GM19452 (cell line): ENCODE data around the gene CDH22.

Source experiments
- ATAC-seq: cut with Tn5 transposase; IDR thresholded peaks from one replicate; pipeline ENCODE4 v1.9.1; 2021; ENCODE audit not compliant: unreplicated experiment

Gene CDH22

DNA sequence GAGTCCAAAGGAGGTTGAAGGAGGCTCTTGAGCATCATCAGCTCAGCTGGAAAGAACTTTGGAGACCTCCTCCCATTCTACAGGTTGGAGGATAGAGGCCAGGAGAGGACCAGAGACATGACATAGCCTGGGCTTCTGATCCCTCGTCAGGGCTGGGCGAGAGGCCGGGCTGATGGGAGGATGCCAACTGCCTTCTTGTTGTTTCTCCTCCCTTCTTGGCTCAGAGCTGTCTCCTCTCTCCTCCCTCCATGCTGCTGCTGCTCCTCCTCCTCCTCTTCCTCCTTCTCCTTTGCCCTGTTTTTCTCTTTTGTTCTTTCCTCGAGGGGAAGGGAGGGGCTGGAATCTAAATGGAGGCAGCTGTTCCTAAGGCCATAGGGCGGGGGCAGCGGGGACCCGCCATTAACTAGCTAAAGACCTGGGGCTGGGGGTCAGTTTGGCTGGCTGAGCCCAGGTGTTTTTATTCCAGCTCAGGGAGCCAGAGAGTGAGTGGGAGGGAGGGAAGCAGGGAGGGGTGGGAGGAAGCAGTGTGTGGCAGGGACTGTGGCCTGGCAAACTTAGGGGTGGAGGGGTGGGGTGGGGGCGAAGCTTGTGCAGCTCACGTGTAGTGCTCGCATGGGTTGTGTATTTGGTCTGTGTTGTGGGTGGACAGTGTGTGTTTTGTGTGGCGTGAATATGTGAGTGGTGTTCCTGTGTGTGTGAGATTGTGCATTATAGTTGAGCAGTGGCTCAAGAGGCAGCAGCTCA, 105.4 kb downstream of the CDH22 start:
- ATAC-seq = no peak

GRCh38 chr20:46200582-46201570, 107.4 kb downstream of the CDH22 start:
- ATAC-seq = no peak

GRCh38 chr20:46199198-46199597, 109.1 kb downstream of the CDH22 start:
- no peak for ATAC-seq

GRCh38 chr20:46196990-46197389, 111.3 kb downstream of the CDH22 start:
- no peak for ATAC-seq

DNA sequence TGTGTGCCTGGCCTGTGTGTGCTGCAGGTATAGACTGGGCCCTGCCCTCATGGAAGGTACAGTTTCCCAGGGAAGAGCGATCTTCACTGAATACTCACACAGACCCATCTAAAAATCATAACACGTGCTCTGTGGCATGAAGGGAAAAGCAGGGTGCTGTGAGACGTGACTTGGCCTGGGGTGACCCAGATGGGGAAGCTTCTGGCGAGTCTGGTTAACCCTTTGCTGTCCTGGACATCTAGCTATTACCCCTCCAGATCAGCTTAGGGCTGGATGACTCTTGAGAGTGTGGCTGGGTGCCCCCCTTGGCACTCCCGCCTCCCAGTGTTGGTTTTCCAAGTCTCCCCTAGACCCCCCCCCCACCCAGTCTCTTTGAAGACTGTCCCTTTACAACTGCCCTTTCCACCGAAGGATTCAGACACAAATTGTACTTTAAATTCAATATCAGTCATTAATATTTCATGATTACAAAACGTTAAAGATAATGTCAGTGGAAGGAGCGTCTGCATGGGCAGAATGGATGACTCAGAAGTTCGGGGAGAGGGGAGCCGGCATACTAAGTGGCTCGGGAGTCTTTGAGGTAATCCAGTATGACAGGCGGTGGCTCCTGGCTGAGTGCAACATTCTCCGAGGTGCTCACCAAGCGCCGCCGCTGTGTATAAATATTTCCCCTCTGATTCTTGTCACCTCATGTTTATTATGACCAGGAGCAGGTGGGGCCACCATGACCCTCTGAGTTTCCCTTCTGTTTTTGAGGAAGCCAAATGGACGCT, 112.8 kb downstream of the CDH22 start:
- ATAC-seq = no peak

GRCh38 chr20:46194409-46194808, 113.9 kb downstream of the CDH22 start:
- ATAC-seq = no peak

GRCh38 chr20:46192376-46192944, 115.8 kb downstream of the CDH22 start:
- no peak for ATAC-seq

DNA sequence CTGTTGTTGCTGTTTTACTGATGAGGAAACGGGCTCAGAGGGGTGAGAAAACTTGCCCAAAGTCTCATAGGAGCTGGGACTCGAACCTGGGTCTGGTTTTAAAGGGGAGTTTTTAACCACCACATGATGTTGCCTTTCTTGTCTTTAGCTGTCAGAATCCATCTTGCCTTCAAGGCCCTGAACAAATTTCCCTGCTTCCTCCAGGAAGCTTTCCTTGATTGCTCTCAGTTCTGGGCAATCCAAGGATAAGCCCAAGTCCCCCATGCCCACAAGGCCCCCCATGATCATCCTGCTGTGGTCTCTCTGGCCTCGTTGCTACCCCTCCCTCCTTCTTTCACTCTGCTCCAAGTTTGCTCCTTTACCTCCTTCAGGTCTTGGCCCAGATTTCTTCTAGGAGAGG, 116.7 kb downstream of the CDH22 start:
- ATAC-seq = no peak

GRCh38 chr20:46191168-46191540, 117.1 kb downstream of the CDH22 start:
- ATAC-seq = no peak

GRCh38 chr20:46190478-46191167, 117.7 kb downstream of the CDH22 start:
- no peak for ATAC-seq

- no peak for ATAC-seq
These were observed 119.3 kb downstream of the CDH22 start for GRCh38 chr20:46188866-46189541.

- no peak for ATAC-seq
These were observed 122.1 kb downstream of the CDH22 start for GRCh38 chr20:46186210-46186609.

GRCh38 chr20:46185353-46185752, 122.9 kb downstream of the CDH22 start:
- no peak for ATAC-seq

- ATAC-seq = no peak
These were observed 124.5 kb downstream of the CDH22 start for GRCh38 chr20:46183768-46184167.

DNA sequence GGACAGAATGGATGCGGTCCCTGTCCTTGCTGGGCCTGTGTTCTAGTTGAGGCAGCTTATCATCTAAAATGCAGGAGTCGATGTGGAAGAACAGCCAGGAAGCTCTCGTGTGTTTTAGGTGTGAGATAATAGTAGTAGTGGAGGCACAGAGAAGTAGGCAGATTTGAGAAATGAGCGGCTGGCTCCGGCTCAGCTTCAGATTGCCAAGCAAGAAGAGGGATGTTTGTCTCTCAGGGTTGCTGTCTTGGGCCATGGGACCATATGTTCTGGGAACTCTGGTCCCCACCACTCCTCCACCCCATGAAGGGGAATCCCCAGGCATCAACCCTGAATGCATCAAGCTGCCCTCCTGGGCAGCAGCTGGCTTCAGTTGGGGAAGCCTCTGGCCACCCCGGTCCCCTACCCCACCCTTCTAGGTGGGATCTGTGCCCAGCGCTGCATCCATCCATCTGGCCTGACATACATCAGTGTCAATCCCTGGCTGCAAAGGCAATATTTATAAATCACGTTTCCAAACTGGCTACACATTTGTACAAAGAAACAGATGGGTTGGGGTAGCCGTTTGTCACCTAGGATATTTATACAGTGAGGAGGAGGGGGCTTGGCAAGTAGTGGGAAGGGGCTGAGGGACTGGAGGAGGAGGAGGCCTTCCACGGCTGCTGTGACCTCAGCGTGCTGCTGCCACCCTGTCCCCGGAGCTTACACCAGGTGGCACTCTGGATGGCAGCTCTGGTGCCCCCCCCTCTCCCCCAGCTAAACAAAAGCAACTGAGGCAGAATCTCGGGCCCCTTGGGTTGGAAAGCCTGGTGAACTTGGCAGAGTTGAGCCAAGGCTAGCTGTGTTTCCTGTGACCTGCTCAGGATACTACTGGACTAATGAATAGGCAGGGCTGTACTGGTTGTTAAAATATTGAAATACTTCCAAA, 125.8 kb downstream of the CDH22 start:
- no peak for ATAC-seq

DNA sequence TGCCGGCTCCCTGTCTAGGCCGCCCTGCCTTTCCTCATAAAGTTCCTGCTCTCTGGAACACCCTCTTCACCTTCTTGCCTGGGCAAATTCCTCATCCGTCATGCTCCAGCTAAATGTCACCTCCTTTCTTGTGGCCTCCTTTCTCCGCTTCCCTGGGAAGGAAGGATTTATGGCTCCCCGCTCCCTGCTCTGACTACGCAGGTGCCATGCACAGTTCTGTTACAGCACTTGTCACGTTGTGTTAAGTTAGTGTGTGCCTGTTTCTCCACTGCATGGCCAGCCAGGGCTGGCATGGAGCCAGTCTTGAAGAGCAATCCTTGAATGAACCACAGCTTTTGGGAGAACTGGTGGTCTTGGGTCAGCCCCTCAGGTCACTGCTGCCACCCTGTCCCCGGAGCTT, 128.4 kb downstream of the CDH22 start:
- ATAC-seq = no peak

- ATAC-seq = no peak
These were observed 129.4 kb downstream of the CDH22 start for GRCh38 chr20:46178891-46179290.

DNA sequence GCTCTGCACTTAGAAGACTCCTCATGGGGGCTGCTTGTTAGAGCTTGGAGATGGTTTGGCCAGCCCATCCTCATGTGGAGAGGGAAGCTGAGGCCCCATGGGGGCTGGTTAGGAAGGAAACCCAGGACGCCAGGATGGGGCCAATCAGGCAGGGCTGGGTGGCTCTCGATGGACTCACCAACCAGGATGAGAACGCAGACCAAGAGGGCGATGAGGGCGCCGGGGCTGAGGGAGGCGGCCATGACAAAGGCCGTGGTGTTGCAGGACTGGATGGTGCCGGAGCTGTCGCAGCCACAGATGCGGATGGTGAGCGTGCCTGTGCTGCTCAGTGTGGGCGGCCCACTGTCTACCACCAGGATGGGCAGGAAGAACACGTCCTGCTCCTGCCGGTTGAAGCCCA, 130.5 kb downstream of the CDH22 start:
- ATAC-seq = no peak
